ENCODE results near the gene APBA1.
"Not testable (repeated sequence)": the region's sequence is repeated elsewhere in the genome, so short reads cannot be mapped to it uniquely, and the experiment has no call there.

Gene APBA1

GRCh38 chr9:69603656-69604055 lies 68.5 kb downstream of the APBA1 start:
- TF ChIP-seq CTCF (IDR thresholded peaks at IDR 0.05; ENCODE audit: control insufficient read depth, extremely low read depth, insufficient read depth): no peak
- DNase-seq (ENCODE audit: low read depth): no peak
- no peak overlapping the region for H3K4me3 ChIP-seq (ENCODE audit: low read depth, low read length)

- TF ChIP-seq CTCF (IDR thresholded peaks at IDR 0.05; ENCODE audit: control insufficient read depth, extremely low read depth, insufficient read depth): no peak
- no peak for DNase-seq (ENCODE audit: low read depth)
- no peak overlapping the region for H3K4me3 ChIP-seq (ENCODE audit: low read depth, low read length)
Measured at GRCh38 chr9:69602773-69603172, 69.4 kb downstream of the APBA1 start.

- TF ChIP-seq CTCF (IDR thresholded peaks at IDR 0.05; ENCODE audit: control insufficient read depth, extremely low read depth, insufficient read depth): no peak
Measured at GRCh38 chr9:69601698-69602097, 70.5 kb downstream of the APBA1 start.

GRCh38 chr9:69600314-69601047 lies 71.7 kb downstream of the APBA1 start:
- H3K4me3 ChIP-seq (ENCODE audit: low read depth, low read length): no peak overlapping the region
- no peak for DNase-seq (ENCODE audit: low read depth)
- no peak for TF ChIP-seq CTCF (IDR thresholded peaks at IDR 0.05; ENCODE audit: control insufficient read depth, extremely low read depth, insufficient read depth)

More at GRCh38 chr9:69601698-69602097, 70.5 kb downstream of the APBA1 start:
- DNase-seq (ENCODE audit: low read depth): no peak
- no peak overlapping the region for H3K4me3 ChIP-seq (ENCODE audit: low read depth, low read length)

- no peak overlapping the region for H3K4me3 ChIP-seq (ENCODE audit: low read depth, low read length)
- no peak for TF ChIP-seq CTCF (IDR thresholded peaks at IDR 0.05; ENCODE audit: control insufficient read depth, extremely low read depth, insufficient read depth)
- DNase-seq (ENCODE audit: low read depth): no peak
Measured at GRCh38 chr9:69599232-69599971, 72.8 kb downstream of the APBA1 start.

GRCh38 chr9:69596906-69597305 lies 75.3 kb downstream of the APBA1 start:
- not testable (repeated sequence) for DNase-seq (ENCODE audit: low read depth); H3K4me3 ChIP-seq (ENCODE audit: low read depth, low read length)

GRCh38 chr9:69594180-69594579 lies 78.0 kb downstream of the APBA1 start:
- no peak for TF ChIP-seq CTCF (IDR thresholded peaks at IDR 0.05; ENCODE audit: control insufficient read depth, extremely low read depth, insufficient read depth)
- peak; percentile 93 for DNase-seq (ENCODE audit: low read depth)
- peak overlapping the region; percentile 26 for H3K4me3 ChIP-seq (ENCODE audit: low read depth, low read length)

Measured in LNCaP clone FGC (cell line).